NCI-H526 treated with DMSO at 0.1 percent for 48 hours (cell line): ENCODE results near the gene CDK2.
"Not testable (repeated sequence)": the region's sequence is repeated elsewhere in the genome, so short reads cannot be mapped to it uniquely, and the experiment has no call there.

ENCODE experiments used
- DNase-seq: peaks from one replicate; lab custom pipeline; 2025; lab: John Stamatoyannopoulos, UW

CDK2 gene

DNA sequence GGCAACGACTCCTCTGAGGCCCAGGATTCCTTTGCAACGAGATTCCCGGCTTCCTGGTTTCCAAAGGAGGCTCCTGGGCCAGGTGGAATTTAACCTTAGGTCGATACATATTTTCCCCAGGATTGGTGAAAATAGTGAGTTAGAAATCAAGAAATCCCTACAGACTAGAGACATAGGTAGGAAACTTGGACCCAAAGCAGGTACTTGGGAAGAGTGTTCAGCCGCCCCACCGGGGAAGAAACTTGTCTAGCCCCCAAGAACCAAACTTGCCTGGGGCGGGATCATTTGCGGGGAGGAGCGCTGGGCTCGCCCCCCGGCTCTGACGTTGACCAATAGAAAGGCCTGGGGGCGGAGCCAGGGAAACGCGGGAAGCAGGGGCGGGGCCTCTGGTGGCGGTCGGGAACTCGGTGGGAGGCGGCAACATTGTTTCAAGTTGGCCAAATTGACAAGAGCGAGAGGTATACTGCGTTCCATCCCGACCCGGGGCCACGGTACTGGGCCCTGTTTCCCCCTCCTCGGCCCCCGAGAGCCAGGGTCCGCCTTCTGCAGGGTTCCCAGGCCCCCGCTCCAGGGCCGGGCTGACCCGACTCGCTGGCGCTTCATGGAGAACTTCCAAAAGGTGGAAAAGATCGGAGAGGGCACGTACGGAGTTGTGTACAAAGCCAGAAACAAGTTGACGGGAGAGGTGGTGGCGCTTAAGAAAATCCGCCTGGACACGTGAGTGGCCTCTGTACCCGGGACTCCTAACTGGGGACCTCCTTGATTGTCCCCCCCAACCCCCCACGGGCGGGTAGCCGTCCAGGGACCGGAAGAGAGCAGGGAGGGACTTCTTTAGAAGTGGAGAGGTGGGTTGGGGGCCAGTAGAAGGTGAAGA lies at the start of gene CDK2:
TSS of gene CDK2 (plus strand) at position 423 of the 874 bp plus-strand sequence. CDS start at position 602, 179 bp downstream.
- DNase-seq: peak; percentile 69

DNA sequence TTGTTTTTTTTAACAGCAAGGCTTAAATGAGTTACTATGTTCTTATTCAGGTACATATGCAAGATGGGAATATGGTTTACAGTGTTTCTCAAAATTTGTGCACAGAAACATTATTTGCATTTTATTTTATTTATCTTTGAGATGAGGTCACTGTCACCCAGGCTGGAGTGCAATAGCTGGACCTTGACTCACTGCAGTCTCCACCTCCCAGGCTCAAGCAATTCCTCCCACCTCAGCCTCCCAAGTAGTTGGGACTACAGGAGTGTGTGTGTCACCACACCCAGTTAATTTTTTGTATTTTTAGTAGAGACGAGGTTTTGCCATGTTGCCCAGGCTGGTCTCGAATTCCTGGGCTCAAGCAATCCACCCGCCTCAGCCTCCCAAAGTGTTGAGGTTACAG lies 47.6 kb upstream of the CDK2 start:
- not testable (repeated sequence) for DNase-seq

DNA sequence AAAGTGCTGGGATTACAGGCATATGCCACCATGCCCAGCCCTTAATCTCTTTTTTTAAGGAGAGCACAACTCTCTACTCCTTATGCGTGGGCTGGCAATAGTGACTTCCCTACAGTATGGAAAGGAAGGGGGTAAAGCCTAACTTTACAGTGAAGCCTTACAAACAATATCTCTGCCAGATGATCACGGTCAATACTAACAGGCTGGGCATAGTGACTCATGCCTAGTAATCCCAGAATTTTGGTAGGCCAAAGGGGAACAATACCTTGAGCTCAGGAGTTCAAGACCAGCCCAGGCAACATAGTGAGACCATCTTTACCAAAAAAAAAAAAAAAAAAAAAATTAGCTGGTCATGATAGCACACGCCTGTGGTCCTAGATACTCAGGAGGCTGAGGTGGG lies 44.5 kb upstream of the CDK2 start:
- DNase-seq: no peak

DNA sequence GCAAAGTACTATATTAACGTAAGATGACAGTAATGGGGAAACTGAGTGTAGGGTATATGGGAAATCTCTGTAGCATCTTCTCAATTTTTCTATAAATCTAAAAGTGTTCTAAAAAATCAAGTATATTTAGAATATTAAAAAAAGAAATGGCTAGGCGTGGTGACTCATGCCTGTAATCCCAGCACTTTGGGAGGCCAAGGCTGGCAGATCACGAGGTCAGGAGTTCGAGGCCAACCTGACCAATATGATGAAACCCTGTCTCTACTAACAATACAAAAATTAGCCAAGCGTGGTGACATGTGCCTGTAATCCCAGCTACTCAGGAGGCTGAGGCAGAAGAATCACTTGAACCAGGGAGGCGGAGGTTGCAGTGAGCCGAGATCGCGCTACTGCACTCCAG lies 43.0 kb upstream of the CDK2 start:
- DNase-seq: not testable (repeated sequence)

DNA sequence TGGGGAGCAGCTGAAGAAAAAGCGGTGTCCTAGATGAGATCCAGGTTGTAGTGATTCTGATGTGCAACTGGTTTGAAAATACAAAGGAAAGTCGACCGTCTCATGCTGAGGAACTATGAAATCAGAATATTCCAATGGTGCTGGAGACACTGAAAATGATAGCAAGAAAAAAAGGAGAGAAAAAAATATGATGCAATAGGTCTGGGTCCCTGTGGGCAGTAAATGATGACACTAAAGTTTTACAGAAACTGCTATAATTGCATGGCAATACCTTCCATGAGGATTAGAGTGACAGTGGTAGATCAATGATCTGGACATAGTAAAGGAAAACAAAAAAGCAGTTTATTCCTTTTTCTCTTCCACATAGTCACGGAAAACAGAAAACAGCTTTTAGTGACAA lies 41.3 kb upstream of the CDK2 start:
- no peak for DNase-seq

DNA sequence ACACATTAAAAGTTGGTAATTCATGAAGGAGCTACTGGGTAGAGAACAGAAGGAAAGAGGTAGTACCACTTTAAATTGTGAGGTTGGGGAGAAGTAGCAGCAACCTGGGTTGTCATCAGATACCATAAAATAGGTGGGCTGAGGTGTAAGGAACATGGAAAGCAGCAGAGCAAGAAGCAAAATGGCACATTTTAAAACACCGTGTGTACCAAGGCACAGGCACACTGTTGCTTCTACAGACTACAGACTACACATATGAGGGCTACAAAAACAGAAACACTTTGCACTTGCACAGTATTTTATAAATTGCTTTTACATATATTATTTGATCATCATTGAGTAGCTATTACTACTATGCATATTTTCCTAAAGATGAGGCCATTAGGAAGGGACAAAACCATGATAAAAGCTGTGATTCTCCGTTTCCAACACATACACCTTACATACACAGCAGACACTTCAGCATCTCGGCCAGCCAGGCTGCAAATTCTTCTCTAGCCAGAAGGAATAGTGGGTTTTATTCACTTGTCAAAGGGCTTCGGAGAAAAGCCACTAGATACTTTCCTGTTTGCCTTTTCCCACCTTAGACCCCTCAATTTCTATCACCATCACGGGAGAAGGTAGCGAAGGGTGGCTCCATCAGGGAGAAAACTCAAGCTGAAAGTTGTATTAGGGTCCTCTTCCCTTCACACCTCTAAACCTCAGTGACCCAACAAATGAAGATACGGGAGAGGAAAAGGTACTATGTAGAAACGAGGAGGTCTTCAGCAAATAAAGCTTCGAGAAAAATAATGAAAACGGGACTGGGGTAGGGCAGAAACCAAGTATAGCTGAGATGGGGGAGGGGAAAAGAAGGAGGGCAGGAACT lies 40.5 kb upstream of the CDK2 start:
- no peak for DNase-seq

DNA sequence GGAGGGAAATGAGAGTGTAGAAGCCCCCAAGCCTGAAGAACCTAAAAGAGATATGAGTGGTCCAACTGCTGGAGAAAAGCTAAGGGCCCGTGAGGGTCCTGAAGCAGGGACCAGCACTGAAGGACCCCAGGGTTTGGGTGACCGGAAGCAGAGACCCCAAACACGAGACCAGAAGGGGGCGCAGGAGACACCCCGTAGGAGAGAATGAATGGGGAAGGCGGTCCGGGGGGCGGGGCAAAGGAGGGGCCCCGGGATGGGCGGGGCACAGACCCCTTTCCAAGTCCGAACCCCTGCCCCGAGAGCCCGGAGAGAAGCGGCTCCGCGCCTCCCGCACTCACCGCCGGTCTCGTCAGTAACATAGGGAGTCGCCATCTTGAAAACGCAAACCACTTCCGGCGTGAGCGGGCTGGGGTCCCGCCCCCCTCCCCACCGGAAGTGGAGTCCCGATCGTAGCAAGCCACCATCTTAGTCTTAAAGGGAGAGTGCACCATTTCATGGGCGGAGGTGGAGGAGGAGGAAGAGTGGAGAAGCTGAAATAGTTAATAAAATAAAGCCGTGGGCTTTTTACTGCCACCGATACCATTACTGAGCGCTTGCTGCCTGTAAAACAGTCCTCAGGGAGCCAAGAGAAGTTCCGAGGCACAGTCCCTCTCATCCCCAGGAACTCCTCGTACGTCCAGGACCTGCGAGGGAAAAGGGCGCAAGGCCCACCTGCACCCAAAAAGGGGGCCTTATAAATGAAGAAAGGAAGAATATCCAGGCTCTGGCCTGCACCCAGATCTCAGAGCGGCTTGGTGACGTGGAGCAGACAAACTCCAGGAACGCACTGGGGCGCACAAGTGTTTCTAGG lies 39.7 kb upstream of the CDK2 start:
- DNase-seq: peak; percentile 91

DNA sequence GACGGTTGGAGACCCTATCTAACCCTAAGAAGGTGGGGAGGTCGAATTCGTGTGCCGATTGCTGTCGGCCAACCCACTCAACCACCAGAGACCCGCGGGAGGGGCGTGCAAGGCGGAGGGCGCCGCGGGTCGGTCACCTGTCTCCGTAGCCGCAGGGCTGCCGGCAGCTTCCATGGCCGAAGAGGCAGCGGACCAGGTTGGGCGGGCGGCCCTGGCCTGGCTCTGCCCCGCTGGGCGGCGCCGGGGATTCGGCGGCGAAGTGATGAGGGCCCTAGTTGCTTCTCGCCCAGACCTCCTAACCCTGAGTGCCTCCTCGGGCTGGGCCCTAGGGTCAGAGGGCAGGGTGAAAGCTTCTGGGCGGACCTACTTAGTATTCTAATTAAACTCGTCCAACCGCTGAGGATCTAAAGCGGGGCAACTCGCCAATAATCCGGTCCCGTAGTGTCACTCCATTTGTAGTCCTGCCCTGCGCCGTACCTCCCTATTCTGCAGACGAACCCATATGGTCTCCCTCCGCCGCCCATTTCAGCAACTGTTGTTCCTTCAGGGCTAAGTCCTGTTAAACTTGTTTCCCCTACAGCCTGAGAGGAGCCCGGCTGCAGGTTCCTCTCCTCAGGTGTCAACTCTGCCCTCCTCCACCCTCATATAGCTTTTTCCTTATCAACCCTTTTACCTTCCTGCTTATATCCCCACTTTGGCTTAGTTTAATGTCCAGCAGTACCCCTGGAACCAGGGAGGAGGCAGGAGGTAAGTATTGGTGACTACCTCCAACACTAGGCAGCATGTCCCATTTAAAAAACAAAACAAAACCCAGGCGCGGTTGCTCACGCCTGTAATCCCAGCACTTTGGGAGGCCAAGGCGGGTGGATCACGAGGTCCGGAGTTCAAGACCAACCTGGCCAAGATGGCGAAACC lies 38.8 kb upstream of the CDK2 start, which contains the start of gene PYM1:
TSS of gene PYM1 (minus strand) at position 307 of the 915 bp plus-strand sequence. CDS start at position 174, 133 bp downstream.
- DNase-seq: peak; percentile 51

DNA sequence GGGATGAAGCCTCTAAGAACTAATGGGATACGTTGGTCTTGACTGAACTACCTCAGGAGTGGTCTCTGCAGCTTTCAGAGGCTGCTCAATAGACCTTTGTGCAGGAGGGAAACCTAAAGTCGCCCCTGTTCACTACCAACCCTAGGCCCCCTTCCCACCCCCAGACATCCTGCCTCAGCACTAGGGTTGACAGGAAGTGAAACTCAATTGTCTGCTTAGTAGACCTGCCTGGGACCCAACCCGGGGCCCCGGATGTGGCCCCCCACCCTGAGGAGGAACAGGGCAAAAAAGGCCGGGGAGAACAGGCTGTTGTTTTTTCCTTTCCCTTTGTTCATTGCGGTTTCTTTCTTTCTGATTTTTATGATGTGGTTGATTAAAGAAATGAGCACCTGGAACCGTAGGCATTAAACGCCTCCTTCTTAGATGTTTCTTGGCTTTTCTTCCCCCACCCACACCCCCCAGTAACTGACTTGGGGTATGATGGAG lies 37.3 kb upstream of the CDK2 start:
- no peak for DNase-seq

DNA sequence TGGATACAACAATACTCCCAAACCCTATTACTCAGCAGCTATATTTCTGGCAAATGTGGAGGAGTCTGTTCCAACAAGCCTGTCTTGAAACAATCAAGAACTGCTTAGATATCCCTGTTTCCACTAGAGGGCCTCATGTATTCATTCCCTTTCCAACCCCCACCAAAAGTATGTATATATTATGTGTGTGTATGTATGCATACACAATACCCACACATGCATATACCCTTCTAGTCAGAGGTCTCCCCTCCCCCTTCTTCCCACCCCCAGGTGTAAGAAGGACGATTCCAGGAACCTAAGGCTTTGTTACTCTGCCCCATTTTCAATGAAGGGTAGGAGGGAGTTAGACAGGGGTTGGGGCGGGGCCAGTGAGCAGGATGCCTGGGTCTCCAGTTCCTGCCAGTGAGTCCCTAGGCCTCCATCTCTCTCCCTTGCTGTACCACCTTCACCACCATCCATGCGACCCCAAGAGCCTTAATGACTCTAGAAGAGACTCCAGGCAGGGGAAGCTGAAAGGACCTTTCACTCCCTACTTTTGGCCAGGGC lies 35.8 kb upstream of the CDK2 start, which contains the start of gene DGKA:
TSS of gene DGKA (plus strand) at position 392 of the 546 bp plus-strand sequence. CDS start 5,342 bp downstream, outside the sequence.
- peak; percentile 60 for DNase-seq

DNA sequence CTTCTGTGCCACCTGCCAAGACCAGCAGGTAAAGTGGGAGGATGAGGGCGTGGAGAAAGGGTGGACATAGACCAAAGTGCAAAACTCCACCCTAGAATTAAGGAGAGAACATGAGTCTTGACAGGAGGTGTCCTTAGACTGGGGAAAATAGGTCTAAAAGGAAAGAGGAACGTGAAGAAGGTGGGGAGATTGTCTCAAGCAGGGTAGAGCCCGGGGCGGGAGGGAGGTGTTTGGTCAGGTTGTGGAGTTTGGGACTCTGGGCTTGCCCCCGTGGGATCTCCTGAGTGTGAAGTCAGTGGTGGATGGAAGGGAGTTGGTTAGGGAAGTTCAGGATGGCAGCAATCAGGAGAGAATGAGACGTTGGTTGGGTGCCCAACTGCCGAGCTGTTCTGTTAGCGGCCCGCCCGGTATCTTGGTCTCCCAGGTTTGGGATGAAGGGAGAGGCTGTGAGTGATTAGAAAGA lies 35.3 kb upstream of the CDK2 start:
- no peak for DNase-seq

DNA sequence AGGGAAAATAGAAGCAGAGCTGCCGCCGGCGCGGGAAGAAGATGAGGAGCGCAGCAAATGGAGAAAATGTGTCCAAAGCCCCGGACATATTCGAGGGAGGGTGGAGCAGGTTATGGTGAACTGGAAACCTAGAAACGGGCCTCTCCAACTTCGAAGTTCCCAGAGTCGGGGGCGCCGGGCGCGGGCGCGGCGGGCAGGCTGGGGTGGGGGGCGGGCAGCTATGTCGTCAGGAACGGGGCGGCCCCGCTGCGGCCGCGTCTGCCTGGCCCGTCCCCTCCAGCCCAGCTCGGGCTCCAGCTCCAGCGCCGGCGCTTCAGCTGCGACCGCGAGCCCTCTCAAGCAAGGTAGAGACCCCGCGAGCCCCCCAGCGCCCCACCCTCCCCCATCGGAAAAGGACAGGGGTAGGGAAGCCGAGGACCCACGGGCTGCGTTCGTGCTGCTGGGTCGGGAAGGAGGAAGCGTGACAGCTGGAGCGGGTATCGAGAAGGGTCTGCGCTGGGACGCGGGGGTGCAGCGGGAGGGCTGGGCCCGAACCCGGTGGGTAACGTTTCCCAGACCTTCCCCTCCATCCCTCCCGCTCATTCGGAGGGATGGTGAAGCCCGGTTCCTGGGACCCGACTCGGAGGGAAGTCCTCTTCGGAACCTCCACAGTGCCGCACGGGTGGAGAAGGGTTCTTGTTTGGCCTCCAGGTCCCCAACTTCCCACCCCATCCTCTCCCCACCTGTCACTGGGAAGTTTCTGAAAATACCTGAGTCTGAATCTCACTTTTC lies 34.7 kb upstream of the CDK2 start:
- DNase-seq: no peak

DNA sequence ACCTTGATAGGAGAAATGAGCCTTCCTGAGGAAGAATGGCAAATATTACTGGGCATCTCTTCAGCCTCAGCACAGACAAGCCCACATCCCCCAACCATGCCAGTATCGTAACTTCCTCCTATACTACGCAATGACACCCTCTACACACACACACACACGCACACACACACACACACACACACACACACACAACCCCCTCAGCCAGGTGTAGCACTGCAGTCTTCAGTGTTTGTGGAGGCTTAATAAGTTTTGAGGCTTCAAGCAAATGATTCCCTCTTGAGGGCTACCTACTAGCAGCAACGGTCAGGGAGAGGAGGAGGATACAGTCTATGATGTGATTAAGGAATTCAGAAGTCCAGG lies 34.1 kb upstream of the CDK2 start:
- DNase-seq: no peak

DNA sequence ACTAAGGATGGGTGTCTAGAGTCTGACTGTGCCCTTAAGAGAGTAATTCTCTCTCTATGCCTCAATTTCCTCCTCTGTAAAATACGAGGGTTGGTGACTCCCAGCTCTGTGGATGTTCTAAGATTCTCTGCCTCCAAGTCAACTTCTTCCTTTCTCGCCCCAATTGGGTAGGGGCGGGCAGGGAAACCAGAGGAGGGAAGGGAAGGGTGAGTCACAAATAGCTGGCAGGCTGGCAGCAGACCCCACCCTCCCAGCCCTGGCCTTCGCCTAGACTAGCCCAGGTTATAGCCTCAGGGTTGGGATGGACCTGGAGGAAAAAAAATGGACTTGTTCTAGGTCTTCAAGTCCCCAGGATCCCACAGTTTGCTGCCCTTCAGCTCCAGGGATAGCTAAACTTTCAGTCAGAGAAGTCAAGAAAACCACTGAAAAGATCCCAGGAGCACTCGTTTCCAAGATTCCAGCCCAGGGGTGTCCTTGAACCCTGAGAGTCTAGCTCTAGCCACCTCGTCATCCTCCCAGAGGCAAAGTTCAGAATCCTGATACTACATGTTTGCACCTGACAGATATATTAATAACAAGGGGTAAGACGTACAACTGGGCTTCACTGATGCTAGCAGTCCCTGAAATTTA lies 33.3 kb upstream of the CDK2 start:
- DNase-seq: no peak

DNA sequence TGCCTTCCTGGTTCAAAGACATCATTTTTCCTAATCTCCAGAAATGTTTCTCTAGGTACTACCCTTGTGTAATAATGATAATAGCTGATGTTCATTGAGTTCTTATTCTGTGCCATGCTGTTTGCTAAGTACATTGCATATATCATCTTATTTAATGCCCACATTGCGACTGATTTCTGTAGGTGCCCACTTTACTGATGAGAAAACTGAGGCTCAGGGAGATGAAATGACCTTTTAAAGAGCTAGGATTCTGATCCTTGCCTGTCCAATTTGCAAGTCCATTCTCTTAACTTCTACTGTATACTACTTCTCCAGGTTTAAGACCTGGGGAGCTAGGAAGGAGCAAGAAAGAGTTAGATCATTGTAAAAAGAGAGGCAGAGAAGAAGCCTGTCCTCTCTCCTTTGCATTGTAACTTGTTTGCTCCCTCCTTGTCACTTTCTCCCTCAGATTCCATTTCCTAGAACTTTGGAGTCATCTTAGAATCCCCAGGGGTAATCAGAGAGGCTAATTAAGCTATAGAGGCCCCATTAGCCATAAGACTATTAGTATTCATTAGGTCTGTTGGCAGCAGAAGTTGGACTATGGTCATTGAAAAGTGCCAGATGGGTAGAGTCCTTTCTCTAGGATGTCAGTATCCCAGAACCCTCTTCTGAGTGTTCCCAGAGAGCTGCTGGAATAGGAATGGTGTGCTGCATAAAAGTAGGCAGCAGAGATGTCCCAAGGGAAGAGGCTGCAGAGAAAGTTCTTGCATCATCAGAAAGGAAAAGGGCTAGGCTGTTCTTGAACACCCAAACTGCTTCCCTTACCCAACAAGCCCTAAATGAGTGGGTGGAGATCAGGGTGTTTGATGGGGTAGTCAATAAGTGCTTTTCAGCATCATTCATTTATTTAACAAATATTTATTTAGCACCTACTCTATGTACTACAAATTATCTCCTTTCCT lies 32.6 kb upstream of the CDK2 start:
- no peak for DNase-seq

DNA sequence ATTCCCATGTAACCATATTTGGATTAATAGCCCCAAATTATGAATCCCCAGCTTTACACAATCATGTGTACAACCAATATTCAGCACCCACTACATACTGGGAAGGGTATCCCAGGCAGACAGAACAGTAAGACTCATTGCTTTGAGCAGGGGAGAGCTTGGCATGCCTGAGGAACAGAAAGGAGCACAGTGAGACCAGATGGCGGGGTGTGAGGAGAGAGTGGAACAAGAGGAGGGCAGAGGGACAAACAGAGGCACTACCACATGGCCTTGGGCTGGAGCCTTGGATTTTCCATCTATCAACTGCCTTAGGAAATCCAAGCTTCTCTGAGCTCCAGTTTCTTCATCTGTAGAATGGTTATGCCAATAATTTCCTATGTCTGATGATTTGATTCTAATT lies 31.9 kb upstream of the CDK2 start:
- DNase-seq: no peak

DNA sequence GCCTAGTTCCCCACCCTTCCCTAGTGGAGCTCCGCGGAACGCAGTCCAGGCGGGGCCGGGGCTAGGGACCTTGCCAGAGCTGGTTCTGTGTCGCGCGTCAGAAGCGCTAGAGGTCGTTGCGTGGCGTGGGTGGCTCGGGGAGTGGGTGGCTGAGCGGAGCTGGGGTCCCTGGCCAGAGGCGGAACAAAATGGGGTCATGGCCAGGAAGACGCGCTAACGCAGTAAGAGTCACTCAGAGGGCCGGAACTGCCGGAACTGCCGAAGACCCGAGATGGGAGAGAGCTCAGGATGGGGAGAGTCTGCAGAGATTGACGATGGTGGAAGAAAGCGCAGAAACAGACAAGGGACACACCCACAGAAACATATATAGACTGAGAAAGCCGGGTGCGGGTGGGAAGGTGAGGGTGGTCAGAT lies 30.9 kb upstream of the CDK2 start:
- DNase-seq: no peak

DNA sequence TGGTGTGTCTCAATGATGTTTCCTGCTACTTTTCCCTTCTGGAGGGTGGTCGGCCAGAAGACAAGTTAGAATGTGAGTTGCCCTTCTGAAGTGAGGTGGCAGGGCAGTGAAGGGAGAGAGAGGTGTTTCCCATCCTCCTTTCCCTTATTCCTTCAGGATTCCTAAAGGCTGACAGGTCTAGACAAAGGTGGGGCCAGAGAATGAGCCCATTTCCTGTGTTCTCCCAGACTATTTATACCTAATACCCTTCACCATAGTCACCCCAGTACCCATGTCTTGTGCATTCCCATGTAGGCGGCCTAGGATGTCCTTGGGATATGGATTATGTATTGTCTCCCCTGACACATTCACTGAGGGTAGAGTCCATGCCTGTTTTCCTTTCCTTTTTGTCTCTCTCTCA lies 28.6 kb upstream of the CDK2 start:
- no peak for DNase-seq
